Measurements from ENCODE around the gene SYNDIG1.

SYNDIG1 gene

GRCh38 chr20:24529369-24529719 lies 59.9 kb downstream of the SYNDIG1 start:
- no peak for DNase-seq

GRCh38 chr20:24530131-24530680 lies 60.8 kb downstream of the SYNDIG1 start:
- no peak for DNase-seq

GRCh38 chr20:24531202-24531601 lies 61.8 kb downstream of the SYNDIG1 start:
- DNase-seq, result no peak

GRCh38 chr20:24531631-24532419 lies 62.4 kb downstream of the SYNDIG1 start:
- DNase-seq, result no peak

DNA sequence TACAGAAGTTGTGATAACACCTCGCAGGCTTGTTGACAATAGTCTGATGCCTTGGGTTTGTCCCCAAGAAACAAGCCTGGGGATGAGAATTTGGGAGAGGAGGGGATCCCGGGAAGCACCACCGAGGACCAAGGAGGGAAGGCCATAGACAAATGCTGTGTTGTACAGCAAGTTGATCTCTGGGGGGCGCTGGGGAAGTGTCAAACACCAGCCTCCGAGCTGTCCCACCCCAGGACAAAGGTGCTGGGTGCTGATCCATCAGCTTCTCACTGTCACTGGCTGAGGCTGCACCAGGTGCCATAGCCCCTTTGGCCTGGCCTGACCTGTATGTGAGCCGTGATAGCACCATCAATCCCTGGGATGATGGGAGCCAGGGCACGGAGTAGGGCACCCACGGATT lies 64.0 kb downstream of the SYNDIG1 start:
- no peak for DNase-seq

DNA sequence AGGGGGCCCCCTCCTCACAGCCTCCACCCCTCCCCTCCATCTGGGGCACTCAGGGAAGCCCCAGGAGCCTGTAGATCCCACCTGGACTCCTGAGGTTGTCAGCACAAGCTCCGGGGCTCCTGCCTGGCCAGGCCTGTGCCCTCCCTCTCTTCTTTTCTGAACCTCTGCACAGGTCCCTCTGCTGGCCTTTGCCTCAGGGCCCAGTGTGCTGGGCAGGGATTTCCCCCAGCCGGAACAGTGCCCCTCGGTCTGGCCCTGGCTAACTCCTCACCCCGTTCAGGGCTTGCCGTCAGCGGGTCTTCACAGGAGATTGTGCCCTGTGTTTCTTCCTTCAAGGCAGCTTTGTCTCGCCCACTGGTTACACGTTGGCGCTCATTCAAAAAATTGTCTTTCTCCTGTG lies 64.9 kb downstream of the SYNDIG1 start:
- DNase-seq, result no peak

DNA sequence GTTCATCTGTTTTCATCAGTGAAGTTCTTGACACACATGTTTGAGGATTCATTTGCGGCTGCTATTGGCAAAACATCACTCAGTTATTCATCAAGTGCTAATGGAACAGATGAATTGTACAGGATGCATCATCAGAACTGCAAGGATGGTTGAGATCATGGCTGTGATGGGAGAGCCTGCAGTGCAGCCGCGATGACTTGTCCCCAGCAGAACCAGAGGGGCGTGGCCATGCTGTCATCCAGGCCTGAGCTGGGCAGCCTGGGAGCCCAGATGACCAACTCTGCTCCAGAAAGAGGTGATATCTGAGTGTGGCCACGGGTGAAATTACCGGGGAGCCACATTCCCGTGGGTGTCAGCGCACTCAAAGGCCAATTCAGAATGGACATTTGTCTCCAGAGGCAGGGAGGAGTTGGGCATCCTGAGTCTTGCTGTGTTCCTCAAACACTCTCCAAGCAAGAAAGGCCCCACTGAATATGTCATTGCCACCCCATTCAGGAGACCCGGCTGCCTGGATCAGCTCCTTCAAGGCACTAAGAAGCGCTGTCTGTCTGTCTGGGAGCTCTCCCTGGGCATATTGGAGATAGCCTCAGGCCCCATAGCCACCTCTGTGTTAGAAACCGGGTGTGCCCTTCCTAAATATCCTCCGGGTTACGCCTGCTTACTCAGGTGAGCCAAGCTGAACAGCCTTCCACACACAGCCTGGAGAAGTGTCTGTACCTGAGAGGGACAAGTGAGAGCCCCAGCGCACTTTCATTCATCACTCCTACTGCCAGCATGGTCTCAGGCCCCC lies 66.7 kb downstream of the SYNDIG1 start:
- no peak for DNase-seq

GRCh38 chr20:24537210-24537609 lies 67.8 kb downstream of the SYNDIG1 start:
- DNase-seq, result no peak

DNA sequence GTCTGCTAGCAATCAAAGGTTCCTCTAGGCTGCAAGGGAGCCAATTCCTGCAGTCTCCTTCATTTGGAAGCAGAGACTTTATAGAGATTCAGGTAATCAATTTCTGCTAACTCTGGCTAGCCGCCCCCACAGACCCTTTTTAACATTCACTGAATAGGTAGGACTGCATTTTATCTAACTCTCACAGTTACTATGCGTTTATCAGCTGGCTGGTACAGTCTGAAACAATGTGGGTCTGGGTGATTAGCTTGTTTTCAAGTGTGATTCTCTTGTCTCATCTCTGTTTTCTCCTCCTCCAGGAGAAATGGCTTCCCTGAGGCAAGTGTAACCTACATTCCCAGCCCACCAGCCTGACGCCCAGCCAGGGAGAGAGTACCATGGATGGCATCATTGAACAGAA lies 73.3 kb downstream of the SYNDIG1 start:
- no peak for DNase-seq

- DNase-seq, result no peak
These were observed 73.7 kb downstream of the SYNDIG1 start for GRCh38 chr20:24543168-24543567.

- no peak for DNase-seq
These were observed 74.3 kb downstream of the SYNDIG1 start for GRCh38 chr20:24543741-24544140.

DNA sequence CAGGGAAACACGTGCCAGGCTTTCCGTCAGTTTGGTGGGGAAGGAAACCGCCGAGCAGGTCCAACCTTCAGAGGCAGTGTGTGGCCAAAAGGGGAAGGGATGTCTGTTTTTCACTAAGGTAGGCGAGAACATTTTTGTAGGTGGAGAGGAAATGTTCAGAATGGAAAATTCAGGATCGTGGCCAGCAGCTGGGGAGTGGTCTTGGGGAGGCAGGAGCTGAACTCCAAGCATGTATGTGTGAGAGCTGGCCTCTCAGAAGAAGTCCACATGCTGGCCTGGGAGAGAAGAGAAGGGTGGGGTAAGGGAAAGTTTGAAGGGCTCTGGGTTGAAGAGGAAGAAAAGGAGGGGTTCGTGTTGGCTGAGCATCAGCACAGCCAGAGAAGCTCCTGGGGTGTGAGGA lies 74.9 kb downstream of the SYNDIG1 start:
- DNase-seq, result no peak

GRCh38 chr20:24545168-24545567 lies 75.7 kb downstream of the SYNDIG1 start:
- no peak for DNase-seq

DNA sequence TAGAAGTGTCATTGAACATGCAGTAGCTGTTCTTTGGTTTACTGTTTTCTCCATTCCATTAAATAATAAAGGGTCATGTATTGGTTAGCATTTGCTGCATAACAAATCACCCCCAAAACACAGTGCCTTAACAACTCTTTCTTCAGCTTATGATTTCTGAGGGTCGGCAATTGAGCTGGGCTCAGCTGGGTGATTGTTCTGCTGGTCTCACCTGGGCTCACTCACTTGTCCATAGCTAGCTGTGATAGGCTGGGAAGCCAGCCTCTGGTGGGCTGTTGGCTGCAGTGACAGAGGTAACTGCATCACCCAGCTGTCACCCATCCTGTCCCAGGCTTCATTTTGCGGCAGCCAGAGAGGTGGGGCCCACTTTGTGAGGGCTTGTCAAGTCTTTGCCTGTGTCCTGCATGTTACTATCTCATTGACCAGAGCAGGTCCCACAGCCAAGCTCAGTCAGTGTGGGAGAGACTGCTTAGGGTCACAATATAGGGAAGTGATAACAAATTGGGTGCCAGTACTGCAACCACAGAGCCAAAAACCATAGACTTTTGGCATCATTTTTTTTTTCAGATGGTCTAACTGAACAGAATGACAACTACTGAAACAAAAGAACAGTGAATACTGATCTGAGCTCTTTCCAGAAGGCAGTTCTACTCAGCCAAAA lies 76.9 kb downstream of the SYNDIG1 start:
- DNase-seq, result no peak

- no peak for DNase-seq
These were observed 78.5 kb downstream of the SYNDIG1 start for GRCh38 chr20:24547967-24548366.

- no peak for DNase-seq
These were observed 89.8 kb downstream of the SYNDIG1 start for GRCh38 chr20:24559114-24559732.

DNA sequence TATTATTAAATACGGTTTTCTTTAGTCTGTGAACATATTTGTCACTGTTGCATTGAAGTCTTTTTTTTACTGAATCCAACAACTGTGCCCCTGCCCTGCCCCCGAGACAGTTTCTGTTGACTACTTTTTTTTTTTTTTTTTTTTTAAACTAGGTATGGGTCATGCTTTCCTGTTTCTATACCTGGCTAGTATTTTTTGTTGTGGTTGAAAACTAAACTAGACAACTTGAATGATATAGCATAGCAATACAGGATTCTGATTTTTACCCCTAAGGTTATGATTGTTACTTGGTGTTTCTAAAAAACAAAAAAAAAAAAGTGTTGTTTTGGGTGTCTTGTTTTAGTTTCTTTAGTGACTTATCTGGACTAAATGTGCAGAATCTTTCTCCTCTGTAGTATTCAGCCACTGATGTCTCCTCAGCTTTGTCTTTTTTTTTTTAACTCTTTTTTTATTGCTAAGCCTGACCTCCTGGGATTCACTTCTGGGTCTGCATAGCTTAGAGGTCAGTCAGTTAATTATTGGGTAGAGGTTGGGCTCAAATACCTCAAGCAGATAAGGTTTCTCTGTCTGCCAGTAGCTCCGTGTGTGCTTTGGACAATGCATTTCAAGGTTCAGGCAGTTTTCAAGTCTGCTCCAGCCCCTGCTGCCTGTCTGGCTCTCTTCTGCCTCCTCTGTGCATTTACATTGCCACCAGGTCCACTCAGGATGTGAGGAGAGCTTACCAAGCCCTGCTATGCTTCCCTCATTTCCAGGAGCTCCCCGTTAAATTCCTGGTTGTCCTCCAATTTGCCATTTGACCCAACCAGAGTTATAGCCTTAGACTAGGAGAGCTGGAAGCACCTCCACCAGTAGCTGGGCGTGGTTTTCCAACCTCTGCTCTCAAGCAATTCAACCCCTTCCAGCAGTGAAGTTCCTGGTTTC lies 91.4 kb downstream of the SYNDIG1 start:
- no peak for DNase-seq

DNA sequence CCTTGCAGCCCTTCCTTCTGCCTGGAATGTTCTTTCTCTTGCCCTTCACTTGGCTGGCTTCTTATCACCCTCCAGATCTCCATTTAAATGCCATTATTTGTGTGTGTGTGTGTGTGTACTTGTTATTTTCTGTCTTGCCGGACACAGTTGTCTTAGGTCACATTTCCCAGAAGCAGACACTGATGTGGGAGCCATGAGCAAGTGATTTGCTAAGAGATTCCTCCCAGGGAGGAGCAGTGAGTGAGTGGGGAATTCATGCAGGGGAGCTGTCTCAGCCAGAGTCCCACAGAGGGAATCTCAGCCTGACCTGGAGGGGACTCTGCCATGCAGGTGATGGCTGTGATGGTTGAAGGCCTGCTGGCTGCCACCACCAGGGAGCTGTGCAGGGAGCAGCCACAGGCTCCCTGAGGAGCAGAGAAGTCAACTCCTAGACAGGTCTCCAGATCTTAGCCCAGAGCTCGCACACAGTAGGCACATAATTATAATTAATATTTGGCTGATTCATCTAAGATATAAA lies 96.5 kb downstream of the SYNDIG1 start:
- DNase-seq, result no peak

DNA sequence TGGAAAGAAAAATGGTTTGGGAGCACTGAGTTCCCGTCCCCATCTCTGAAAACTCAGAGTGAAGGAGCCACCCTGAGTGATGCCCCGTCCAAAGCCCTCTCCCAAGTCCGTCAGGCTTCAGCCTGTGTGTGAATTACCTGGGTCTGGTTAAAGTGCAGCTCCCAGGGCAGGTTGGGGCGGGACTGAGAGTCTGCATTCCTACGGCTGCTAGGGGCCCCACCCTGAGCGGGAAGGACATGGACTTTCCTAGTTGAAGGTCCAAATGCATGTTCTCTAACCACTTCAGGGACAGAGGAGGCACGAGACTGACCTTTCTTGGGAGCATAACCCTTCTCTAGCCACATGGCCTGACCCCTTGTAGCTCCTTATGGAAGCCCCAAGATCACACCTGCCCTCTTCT lies 97.2 kb downstream of the SYNDIG1 start:
- no peak for DNase-seq

DNA sequence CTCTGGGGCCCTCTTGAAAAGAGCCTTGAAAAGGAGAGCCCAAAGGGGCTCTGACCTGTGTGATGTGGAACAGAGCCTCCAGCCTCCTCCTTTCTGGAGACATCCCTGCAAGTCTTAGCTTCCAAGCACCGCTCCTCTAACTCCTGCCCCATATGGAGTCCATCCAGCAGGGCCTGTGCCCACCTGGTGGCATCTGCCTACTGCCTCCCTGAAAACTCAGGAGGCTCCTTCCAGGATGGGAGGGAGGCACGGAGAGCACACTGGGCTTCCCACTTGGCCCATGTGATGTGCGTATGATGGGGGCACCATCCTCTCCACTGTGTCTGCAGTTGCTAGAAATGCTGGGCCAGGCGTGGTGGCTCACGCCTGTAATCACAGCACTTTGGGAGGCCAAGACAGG lies 98.1 kb downstream of the SYNDIG1 start:
- no peak for DNase-seq

GRCh38 chr20:24568842-24569241 lies 99.4 kb downstream of the SYNDIG1 start:
- DNase-seq, result no peak

DNA sequence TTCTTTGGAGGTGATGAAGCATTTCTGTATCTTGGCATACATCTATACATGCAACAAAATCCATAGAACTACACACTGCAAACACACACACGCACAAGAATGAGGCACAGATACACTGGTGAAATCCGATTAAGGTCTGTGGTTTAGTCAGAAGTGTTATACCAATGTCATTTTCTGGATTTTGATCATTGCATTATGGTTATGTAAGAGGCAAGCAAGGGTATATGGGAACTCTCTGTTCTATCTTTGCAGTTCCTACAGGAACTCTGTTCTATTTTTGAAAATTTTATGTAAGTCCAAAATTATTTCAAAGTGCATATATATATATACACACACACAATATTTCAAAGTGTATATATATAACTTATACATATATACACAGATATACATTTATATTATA lies 101.7 kb downstream of the SYNDIG1 start:
- no peak for DNase-seq

Measured in CD4-positive, alpha-beta T cell treated with Interferon alpha-2 for 1 hour (primary cell).